Left lobe of liver (tissue), 2 donors: ENCODE results near the gene ANKRD35. TPM values are rescaled to one million over a fixed set of nuclear protein-coding genes. Genes with fewer than 3 reads are reported as not detected.
A peak's percentile ranks its signal among the peaks of the same experiment; 100 is the strongest.

Experiments
- ATAC-seq: fragments of 200-7000 bp; cut with Tn5 transposase; one replicate; pipeline ENCODE4 v1.9.1; 2020; ENCODE audit warnings: mild to moderate bottlenecking, moderate library complexity
- DNase-seq: peaks from one replicate; pipeline ENCODE4 v3.0.0-alpha.2; 2020; ENCODE audit warnings: low spot score
- total RNA-seq: library from RNA; stranded (reverse); gene quantifications from one replicate; pipeline ENCODE4 v1.2.1, GENCODE V29; 2021
- donor health status: DM: no; HTN: no; CAD: no; lungs with moderate emphysema.
- donor health status: DM: no; HTN: yes; CAD: no.

Gene ANKRD35
- total RNA-seq, 1 donor from 2014 or later = 2.4 TPM

- no peak for DNase-seq
- ATAC-seq = no peak
Observed at GRCh38 chr1:145895471-145895870, 9.8 kb upstream of the ANKRD35 start.

GRCh38 chr1:145893306-145894055 lies 7.8 kb upstream of the ANKRD35 start:
- ATAC-seq = no peak
- no peak for DNase-seq

GRCh38 chr1:145892486-145893087 lies 6.9 kb upstream of the ANKRD35 start:
- ATAC-seq = no peak
- DNase-seq = no peak

- ATAC-seq = peak; percentile 96
- DNase-seq = peak; percentile 94
Observed at GRCh38 chr1:145891587-145892485, 6.2 kb upstream of the ANKRD35 start.

DNA sequence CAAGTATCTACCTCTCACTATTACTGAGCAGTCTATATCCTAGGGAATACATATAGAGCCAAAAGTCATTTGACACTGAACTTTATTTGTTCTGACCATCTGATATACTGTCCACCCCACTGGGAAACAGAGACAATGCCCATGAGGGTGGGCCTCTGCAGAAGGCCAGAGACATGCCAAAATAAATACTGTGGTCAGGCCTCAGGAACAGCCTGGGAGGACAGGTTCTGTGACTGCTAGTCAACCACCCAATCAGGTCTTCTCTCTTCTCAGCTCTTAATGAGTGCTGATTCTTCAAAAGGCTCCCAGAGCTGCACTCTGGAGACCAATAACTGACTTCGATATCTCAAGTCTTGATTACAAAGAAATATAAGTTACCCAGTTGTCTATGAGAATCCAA lies 5.5 kb upstream of the ANKRD35 start:
- ATAC-seq (no peak), DNase-seq (no peak)

DNA sequence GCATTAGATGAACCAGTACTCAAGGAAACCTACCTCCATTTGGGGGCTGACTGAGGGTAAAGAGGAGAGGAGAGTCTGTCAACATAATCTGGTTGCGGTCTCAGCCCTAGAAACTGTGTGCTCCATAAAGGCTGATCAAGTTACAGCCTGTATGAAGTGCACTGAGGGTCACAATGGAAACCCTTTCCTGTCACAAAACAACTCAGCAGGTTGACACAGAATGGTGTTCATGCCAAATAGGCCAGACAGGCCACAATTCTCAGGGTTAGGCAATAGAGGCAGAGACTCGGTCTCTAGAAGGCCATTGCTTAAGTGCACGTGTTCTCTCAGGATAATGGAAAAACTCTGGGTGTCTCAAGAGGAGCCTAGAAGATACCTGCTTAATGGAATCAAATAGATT lies 4.1 kb upstream of the ANKRD35 start:
- ATAC-seq = peak; percentile 25

DNA sequence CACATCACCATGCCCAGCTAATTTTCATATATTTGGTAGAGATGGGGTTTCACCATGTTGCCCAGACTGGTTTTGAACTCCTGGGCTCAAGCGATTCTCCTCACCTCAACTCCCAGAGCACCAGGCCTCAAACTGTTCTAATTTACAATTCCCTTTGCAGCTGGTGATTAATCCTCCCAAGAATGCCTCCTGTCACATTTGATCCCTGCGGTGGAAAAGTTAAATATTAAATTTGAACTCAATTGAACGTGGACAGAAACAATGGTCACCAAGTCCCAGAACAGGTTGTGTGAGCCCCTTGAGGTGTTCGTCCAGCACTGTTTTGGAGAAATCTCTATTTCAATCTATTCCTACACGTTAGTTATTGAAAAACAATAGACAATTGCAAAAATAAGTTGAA lies 2.0 kb upstream of the ANKRD35 start:
- no peak for ATAC-seq
- no peak for DNase-seq

More for the DNA sequence above, 4.1 kb upstream of the ANKRD35 start:
- DNase-seq = no peak

DNA sequence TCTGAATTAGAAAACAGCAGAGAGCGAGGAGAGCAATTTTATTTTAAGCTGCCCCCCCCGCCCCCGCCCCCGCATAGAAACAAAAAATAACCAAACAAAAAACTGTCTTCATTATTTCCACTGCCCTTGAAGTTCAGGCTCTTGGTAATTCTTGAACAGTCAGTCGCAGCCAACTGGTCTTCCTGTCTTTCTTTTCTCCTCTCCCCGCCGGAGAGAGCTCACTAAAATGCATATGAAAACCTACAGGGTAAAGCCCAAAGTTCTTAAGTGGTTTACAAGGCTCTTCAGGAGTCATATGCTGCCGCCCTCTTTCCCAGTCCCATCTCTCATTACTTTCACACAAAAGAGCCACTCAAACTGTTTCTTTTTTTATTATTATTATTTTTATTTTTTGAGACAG lies 1.1 kb upstream of the ANKRD35 start:
- DNase-seq (no peak), ATAC-seq (no peak)

GRCh38 chr1:145886390-145886789 lies 724 bp upstream of the ANKRD35 start:
- DNase-seq (no peak), ATAC-seq (peak; percentile 7)

DNA sequence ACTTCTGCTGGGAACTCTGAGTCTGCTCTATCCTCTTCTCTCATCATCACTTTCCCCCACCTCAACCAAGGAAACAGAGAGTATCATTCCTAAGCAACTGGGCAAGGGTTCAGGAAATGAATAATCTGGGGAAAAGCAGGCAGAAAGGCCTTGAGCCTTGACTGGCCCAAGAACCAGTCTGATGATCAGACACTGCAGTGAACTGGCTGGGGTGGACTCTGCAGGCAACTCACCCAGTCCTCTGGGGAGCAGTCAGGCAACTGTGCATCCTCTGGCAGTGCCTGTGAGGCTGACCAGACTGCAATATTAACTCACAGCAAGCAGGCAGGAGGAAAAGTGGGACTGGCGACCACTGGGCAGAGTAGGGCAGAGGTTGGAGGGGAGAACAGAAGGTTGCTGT lies 991 bp downstream of the ANKRD35 start:
- no peak for ATAC-seq
- no peak for DNase-seq

- ATAC-seq = no peak
Observed at GRCh38 chr1:145879775-145880174, 5.9 kb downstream of the ANKRD35 start.

DNA sequence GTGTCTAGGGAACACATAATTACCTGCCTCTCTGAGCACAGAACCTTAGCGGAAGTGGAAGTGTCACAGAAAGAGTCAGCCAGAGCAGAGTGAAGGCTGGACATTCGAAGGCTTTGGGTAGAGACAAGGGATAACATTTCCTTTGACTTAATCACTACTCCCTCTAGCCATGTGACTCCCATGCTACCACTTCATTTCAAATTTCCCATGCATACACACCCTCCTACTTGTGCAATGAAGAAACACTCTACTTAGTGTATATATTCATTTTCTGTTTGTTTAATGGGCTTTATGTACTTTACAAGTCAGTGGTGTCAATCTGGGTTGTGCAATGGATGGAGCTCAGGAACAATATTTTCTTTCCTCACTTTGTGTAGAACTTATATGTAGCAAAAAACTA lies 6.9 kb downstream of the ANKRD35 start:
- ATAC-seq (no peak), DNase-seq (no peak)

More at GRCh38 chr1:145879775-145880174, 5.9 kb downstream of the ANKRD35 start:
- DNase-seq = no peak

- DNase-seq (no peak), ATAC-seq (no peak)
Observed at GRCh38 chr1:145877923-145878486, 7.7 kb downstream of the ANKRD35 start.

DNA sequence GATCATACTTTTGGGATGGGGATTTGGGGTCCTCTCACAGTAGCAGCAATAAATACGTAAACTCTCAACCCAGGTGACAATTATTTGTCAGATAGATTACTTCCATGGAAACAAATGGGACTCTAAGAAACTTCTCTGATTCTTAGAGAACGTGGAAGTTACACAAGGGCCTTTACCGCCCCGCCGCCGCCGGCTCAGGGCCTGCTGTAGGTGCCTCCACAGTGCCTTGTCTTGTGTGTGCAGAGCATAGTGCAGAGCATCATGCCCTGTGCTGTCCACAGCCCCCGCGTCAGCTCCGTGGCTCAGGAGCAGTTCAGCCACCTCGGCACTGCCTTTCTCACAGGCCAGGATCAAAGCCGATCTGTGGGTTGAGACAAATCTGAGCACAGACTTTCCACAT lies 11.0 kb downstream of the ANKRD35 start:
- ATAC-seq (no peak), DNase-seq (no peak)

DNA sequence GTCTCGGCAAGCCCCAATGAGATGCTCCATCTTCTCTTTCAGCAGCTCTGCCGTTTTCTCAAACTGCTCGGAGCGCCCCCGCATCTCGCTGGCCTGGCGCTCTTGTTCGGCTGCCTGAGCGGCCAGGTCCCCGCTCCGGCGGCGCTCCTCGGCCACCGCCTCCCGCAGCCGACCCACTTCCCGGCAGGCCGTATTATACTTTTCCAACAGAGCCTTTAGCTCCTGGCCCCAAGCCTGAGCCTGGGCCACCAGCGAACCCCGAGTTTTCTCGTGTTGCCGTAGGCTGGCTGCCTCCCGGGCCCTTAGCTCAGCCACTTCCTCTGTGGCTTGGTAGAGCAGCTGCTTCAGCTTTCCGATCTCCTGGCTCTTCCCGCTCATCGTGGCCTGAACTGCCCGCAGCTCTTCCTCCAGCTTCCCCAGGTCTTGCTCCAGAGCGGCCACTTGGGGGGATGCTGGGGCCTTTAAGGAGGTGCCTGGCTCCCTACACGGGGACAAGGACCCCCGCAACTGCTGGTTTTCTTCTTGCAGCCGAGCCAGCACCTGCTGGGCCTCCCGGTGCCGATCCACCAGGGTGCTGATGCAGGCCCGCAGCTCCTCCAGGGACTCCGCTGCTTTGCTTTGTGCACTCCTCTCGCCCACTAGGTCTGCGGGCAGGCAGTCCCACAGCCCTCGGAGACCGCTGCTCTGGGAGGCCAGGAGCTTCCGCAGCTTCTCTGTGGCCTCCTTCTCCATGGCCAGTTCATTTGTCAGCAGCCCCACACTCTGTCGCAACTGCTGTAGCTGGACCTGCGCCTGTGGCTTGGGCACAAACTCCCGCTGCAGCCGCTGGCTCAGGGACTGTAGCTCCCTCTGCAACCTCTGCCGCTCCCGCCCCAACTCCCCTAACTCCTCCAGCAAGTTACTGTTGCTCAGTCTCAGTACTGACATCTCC lies 13.4 kb downstream of the ANKRD35 start:
- peak; percentile 94 for ATAC-seq
- peak; percentile 82 for DNase-seq

- no peak for ATAC-seq
- DNase-seq = no peak
Observed at GRCh38 chr1:145868232-145868631, 17.4 kb downstream of the ANKRD35 start.

- DNase-seq = no peak
- no peak for ATAC-seq
Observed at GRCh38 chr1:145863282-145864018, 22.2 kb downstream of the ANKRD35 start.

DNA sequence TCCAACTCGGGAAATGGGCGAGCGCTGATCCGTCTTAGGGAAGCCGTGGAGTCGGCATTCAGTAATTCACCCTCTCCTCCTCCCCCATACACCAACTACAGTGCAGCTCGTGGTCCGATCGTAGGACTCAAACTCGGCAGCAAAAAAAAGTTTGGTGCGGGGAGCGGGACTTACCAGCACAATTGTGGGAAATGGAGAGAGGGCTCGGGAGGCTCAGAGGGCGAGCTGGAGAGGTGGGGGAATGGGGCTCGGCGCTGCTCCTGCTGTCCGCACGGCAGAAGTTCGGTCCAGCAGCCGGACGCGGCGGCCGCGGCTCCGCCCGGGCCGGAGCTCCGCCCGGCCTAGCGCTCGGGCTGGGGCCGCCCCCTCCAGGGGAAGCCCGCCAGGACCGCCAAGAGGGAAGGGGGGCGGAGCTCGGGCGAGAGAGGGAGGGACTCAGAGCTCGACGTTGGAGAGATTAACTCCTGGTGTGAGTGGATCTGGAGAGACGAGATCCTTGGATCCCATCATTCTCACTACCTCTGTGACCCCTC lies 26.1 kb downstream of the ANKRD35 start:
- ATAC-seq = peak; percentile 88
- DNase-seq = peak; percentile 93

- DNase-seq = peak; percentile 96
- ATAC-seq = peak; percentile 90
Observed at GRCh38 chr1:145858901-145859490, 26.7 kb downstream of the ANKRD35 start, which contains the start of gene PIAS3. PIAS3 (minus strand) TSS chr1:145859081; CDS start chr1:145858990, 91 bp downstream.
